HG03064 (cell line): ENCODE measurements around the gene TSPEAR.
"Not testable (repeated sequence)": the region's sequence is repeated elsewhere in the genome, so short reads cannot be mapped to it uniquely, and the experiment has no call there.

ENCODE experiments used
- ATAC-seq: cut with Tn5 transposase; IDR thresholded peaks from one replicate; pipeline ENCODE4 v1.9.1; 2021; ENCODE audit warnings: low read depth; ENCODE audit not compliant: unreplicated experiment

TSPEAR gene

DNA sequence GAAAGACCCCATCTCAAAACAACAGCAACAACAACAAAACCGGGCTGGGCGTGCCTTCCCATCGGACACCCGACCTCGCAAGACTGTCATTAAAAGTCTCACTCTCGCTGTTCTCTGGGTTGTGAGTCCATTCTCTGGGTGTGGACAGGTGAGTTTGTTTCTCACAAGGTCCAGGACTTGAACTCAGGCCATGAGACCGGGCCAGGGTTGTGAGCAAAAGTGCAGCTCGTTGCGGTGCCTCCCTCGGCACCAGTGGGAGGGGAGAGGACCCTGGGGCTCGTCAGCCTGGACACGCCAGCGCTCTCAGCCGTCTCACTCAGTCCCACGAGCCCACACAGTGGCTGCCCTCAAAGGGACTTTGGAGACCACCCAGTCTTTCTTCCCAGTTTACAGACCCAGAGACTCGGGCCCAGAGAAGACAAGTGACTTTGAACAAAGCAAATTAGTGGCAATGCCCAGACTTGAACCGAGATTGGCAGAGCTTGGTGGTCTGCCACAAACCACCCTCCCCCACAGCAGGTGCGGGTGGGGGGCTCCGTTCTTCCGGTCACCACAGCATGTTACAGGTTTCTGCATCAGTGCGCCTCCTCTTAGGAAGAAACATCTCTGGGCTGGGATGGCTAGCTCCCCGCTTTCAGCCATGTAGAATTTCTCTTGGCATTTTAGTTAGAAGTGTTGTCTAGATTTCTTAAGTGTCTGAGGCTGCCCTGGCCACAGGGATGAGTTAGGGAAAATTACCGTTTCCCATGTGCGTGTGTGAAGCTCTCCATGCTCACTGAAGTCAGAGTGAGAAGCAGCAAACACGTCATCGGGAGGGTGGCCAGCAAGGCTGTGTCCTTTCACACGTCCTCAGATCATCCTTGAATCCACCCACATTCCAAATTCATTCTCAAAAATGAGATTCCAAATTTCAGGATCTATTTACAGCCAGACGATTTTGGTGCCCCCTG is 227.8 kb downstream of the TSPEAR start:
- no peak for ATAC-seq

DNA sequence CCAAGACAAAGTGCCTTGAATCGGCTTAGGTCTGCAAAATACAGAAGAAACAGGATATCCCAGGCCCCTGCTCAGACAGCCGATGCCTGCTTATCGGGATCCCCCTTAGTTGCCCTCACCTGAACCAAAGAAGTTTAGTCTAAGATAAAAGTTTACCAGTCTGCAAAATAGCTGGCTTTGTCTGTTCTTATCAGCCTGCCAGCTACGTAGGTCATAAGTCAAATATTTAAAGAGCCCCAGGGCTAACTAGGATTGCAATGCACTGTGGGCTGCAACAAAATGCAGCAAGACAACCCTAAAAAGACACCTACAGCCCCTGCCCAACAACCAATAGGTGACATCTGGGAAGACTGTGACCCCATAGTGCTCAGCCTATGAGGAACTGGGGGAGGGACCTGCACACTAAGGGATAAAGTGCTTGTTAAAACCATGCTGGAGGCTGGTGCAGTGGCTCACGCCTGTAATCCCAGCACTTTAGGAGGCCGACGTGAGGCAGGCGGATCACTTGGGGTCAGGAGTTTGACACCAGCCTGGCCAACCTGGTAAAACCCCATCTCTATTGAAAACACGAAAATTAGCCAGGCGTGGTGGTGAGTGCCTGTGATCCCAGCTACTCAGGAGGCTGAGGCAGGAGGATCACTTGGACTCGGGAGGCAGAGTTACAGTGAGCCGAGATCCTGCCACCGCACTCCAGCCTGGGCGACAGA is 228.6 kb downstream of the TSPEAR start:
- no peak for ATAC-seq

DNA sequence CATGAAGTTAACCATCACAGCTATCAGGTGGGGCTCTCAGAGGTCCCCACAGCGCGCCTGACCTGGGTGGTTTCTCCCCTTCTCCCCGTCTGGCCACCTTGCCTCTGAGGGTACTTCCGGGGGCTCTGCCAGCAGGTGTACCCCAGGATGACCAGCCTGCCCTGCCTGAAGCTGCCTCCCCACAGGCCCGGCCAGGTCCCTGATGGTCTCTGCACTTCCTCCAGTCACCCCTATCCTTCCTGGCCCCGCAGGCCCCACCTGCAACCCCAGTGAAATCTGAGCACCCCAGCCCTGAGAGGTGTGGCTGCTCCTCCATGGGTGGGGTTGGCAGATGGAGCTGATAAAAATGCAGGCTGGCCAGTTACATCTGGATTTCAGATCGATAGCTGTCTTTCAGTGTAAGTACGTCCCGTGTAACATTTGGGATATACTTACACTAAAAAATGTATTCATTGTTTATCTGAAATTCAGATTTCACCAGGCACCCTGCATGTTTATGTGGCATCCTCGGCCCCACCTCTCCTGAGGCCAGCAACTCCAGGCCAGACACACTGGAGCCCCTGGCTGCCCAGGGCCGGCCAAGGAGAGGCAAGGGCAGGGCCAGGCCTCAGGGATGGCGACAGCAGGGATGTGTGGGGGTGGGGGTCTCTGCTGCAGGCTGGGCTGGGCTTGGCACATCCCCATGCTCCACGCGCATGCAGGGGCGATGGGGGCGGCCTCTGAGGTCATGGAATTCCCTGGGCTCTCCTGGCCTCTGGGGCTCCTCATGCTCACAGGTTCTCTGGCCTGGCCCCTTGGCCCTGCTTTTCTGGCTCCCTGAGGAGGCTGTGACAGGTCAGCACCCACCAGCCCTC is 230.9 kb downstream of the TSPEAR start:
- no peak for ATAC-seq

DNA sequence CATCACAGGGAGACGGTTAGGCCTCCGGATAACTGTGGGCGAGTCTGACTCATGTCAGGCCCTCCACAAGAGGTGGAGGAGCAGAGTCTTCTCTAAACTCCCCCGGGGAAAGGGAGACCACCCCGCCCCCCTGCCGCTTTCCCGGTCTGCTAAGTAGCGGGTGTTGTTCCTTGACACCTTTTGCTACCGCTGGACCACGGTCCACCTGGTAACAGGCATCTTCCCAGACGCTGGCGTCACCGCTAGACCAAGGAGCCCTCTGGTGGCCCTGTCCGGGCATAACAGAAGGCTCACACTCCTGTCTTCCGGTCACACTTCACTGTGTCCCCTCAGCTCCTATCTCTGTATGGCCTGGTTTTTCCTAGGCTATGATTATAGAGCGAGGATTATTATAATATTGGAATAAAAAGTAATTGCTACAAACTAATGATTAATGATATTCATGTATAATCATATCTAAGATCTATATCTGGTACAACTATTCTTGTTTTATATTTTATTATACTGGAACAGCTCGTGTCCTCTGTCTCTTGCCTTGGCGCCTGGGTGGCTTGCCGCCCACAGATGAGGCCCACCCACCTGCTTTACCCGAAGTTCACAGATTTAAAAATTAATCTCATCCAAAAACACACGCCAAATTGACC is 231.7 kb downstream of the TSPEAR start:
- not testable (repeated sequence) for ATAC-seq

DNA sequence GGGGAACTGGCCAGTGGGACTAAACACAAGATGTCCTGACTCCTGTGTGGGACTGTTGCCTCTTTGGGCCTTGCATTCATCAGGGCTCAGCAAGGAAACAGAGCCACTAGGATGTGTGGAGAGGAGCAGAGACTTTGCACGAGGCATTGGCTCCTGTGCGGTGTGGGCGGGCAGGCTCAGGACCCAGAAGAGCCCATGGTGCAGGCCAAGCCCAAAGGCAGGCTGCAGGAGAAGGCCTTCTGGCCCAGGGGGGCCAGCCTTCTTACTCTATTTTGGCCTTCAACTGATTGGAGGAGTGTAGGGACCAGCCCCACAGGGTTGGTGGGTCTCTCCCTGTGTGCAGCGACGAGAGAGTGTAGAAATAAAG is 232.6 kb downstream of the TSPEAR start:
- no peak for ATAC-seq

DNA sequence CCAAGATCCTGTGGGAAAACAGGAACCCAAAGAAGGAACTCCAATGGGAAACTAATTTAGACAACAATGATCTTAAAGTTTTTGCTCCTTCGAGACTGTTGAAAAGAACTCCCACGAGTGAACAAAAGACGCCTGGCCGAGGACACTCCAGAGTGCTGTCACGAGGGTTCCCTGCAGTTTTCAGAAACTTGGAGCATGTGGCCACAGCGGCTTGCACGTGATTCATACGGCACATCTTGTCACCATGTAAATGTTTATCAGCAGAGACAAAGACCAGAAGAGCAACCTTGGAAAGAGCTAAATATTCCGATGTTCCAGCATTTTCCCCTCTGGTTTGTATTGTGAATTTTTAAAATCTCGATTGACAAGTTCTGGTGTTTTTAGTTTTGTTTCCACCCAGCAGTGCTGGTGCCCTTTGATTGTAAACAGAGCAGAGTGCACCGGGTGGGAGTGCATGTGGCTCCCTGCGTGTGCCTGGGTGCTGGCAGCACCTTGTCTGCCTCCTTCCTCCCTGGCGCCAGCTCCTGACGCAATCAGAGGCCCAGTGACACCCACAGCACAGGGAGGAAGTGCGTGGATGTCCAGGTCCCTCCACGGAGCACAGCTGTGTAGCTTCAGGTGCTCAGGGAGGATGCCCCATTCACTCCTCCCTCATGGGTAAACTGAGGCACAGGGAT is 233.1 kb downstream of the TSPEAR start:
- no peak for ATAC-seq

DNA sequence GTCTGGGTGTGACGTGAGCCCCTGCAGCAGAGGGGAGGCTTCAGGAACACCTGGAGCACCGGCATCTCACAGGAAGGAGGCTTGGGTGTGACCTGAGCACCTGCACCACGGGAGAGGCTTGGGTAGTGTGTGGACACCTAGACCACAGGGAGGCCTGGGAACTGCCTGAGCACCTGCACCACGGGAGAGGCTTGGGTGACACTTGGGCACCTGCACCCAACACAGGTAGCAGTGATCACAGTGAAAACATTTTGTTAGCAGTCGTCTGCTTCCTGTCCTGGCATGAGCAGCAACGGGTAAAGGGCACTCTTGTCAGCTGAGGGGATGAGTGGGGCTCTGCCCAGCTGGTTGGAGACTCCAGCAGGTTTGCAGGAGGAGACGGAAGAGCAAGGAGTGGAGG is 233.7 kb downstream of the TSPEAR start:
- ATAC-seq: no peak

DNA sequence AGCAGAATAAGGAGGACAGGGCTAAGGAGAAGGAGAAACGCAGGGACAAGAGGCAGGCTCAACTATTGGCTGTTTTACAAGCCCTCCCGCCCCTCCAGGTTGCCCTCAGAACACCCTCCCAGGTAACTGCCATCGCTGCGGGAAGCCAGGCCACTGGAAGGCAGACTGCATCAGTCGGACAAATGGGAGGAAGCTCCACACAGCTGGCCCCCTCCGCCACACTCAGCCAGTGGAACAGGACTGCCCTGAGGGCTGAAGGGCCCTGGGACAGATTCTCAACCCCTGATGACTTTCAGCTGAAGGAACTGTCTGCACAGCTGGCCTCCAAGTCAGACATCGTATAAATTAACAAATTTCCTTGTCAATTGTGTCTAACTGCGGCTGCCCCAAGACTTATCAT is 234.2 kb downstream of the TSPEAR start:
- ATAC-seq: no peak

DNA sequence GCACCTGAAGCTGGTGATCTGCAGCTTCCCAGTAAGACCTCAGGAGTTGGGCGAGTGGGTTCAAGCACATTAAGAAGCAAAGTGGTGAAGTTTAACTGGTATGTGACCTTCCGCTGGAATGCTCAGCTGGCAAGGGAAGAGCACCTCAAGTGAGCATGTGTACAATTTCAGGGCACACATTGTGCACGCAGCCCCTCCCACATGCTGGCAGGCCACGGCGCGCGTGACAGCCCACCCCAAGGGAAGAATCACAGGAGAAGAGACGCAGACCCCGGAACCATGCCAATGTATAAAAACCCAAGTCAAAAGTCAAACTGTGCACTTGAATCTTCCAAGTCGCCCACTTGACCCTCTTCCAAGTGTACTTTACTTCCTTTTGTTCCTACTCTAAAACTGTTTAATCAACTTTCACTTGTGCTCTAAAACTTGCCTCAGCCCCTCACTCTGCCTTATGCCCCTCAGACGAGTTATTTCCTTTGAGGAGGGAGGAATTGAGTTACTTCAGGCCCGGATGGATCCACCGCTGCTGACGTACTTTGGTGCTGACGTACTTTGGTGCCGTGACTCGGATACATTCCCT is 236.0 kb downstream of the TSPEAR start:
- ATAC-seq: no peak

DNA sequence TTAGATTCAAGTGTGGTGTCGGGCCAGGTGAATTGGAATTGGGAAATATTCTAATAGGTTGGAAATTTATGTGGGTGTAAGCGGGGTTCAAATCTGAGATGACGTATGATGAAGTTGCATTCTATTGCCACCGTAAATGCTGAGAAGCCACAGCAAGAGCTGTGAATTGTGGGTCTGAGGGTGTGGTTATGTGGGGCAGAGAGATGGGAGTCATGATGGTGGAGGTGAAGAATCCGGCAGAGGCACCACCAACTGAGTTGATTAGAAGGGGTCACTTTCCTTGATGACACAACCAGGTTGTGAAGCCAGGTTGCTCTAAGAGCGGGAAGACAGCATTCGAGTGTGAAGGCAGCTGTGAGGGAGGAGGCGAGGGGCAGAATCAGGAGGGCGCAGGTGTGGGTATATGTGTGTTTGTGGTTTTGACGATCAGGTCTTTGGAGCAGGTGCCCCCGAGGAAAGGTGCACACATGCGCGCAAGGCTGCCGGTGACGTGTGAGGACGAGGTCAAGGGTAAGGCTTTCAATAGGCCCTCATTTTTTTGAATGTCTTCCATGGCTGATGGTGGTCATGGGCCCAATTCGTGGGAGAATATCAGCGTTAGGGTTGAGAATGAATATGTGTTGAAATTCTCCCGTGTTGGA is 237.3 kb downstream of the TSPEAR start:
- no peak for ATAC-seq

DNA sequence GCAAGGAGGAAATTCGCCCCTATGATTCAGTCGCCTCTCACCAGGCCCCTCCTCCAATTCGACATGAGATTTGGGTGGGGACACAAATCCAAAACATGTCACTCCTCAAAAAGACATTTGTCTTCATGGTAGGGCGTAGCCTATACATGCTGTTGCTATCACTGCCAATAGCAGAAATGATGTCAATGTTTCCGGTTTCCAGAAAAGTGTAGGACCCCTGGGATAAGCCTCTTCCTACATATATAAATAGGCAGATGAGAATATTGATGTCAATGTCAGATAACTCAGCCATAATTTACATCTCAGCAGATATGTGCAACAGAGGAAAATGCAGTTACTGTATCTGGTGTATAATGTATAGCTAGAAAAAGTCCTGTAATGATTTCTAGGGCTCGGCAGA is 239.4 kb downstream of the TSPEAR start:
- ATAC-seq: no peak

DNA sequence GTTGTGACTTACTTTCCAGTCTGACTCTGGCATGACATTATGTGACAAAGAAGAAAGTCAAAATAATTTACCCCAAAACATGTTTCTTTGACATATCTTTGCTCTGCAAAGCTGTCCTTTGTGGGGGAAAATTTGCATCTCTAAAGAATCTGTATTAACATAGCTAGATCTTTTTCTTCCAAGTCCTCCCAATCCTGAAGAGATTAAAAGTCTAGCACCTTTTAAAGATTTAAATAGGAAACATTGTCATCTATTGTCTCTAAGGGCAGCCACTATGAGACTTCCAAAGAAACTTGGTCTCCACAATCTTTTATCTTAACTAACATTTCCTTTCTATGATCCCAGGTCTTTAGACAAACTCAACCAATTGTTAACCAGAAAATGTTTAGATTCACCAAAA is 240.0 kb downstream of the TSPEAR start:
- ATAC-seq: no peak

DNA sequence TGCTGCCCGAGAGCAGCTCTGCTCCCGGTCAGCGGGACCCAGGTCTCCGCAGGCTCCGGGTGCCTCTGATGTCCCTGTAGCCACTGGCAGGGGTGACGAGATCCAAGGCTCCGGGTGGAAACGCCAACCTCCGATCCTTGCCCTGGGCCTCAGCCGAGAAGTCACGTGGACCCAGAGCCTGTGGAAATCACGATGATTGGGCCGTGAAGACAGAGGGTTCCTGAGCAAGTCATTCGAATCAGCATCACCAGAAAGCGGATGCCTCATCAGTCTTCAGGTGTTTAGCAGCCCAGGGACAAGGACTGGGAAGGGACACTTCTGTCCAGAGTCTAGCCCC is 243.5 kb downstream of the TSPEAR start:
- ATAC-seq: no peak

DNA sequence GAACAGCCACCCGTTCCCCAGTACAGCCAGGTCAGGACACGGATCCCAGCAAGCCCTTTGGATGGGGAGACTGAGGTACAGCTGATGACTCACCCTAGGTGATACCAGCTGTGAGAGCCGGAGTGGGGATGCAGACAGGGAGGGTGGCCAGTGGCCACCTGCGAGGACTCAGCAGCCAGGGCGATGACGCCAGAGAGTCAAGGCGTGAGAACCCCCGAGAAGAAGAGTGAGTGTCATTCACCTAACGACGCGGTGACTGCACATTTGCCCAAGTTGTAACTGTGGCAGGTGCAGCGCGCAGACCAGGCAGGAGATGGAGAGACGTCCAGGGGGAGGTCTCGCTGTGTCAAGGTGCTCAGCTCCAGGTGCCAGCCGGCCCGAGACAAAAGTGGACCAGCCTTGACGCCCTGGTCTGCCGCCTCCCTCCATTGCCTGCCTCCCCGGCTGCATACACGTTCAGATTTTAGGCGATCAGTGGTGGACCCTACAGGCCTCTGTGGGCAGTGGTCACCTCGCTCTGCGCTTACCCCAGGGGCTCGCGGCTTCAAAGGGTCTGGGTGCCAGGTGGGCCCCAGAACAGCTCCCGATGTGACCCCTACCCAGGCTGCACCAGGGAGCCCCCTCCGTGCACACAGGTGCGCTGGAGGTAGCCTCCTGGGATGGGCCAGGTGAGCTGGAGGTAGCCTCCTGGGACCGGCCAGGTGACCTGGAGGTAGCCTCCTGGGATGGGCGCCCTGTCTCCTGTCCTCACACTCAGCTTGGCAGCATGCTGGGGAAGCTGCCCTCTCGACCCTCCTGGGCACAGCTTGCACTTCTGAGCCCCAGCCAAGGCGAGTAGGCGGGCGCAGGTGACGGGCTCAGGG is 244.1 kb downstream of the TSPEAR start:
- ATAC-seq: no peak

DNA sequence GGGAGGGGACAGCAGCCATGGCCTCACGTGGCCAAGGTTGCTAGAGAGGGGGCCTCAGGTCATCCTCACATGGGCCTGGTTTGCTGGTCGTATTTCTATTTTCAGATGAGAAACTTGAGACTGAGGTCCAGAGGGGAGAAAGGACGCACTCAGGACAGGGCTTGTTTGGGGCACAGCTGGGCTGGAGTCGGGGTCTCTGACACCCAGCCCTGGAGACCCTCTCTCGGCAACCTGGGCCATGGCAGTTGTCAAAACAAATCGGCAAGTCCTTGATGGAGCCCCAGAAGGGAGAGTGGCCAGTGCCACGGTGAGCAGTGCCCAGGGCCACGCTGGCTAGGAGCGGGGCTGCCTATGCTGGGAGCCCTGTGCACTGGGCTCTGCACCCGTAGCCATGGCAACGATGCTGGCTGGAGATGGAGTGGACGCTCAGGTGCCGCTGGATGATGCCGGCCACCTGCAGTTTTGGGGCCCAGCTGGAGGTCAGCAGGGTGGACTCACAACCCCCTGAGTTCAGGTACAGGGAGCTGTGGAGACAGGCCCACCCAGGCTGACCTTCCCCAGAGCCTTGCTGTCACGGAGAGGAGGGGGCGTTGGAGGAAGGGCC is 244.9 kb downstream of the TSPEAR start:
- no peak for ATAC-seq

DNA sequence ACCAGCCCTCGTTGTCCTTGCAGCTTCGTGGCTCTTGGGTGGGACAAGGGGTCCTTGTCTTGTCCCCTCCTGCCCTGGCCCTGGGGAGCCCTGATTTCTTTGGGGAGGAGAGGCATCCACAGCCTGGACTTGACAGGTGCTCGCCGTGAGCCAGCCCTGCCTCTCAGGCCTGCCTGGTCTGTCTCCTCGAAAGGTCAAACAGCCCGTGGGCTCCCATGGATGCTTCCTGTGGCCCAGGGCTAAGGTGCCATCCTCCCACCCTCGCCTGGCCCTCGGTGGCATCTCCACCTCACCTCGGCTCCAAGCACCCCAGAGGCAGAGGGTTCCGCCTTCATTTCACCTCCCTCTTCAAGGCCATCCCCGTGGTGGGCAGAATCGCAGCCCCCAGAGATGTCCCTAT is 247.0 kb downstream of the TSPEAR start:
- no peak for ATAC-seq

DNA sequence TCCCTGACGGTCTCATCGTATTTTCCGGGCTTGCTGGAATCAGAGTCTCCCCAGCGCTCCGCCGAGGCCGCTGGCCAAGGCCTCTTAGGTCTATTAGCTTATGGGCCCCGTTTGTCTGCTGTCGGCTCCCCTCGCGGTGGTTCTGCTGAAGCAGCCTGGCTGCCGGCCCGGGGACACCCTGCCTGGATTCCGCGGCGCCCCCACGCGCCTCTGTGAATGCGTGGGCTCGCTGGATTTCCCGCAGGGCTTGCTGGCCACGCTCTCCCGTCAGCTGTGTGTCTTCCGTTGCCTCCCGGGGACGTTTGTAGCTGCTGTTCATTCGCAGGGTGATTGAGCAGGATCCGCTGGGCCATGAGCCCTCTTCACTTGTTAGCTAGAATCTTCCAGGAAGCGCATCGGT is 247.6 kb downstream of the TSPEAR start:
- ATAC-seq: no peak

DNA sequence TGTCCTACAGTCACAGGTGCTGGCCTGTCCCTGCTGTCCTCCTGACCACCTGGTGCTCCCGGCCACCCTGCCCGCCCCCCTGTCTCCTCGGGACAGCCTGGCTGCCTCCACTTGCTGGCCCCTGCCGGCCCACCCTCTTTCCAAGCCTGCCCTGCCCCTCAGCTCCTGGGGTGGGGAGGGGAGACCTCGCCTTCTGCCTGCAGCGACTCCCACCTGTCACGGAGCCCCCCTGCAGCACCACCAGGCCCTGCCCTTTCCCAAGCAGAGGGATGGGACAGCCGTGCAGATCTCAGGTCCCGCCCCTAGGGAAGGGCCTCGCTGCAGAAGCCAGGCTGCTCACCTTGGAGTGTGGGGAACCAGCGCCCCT is 248.6 kb downstream of the TSPEAR start:
- ATAC-seq: no peak
